ENCODE measurements around the gene NID1. TPM values are rescaled to one million over a fixed set of nuclear protein-coding genes. Genes with fewer than 3 reads are reported as not detected.

The NID1 gene, protein sequence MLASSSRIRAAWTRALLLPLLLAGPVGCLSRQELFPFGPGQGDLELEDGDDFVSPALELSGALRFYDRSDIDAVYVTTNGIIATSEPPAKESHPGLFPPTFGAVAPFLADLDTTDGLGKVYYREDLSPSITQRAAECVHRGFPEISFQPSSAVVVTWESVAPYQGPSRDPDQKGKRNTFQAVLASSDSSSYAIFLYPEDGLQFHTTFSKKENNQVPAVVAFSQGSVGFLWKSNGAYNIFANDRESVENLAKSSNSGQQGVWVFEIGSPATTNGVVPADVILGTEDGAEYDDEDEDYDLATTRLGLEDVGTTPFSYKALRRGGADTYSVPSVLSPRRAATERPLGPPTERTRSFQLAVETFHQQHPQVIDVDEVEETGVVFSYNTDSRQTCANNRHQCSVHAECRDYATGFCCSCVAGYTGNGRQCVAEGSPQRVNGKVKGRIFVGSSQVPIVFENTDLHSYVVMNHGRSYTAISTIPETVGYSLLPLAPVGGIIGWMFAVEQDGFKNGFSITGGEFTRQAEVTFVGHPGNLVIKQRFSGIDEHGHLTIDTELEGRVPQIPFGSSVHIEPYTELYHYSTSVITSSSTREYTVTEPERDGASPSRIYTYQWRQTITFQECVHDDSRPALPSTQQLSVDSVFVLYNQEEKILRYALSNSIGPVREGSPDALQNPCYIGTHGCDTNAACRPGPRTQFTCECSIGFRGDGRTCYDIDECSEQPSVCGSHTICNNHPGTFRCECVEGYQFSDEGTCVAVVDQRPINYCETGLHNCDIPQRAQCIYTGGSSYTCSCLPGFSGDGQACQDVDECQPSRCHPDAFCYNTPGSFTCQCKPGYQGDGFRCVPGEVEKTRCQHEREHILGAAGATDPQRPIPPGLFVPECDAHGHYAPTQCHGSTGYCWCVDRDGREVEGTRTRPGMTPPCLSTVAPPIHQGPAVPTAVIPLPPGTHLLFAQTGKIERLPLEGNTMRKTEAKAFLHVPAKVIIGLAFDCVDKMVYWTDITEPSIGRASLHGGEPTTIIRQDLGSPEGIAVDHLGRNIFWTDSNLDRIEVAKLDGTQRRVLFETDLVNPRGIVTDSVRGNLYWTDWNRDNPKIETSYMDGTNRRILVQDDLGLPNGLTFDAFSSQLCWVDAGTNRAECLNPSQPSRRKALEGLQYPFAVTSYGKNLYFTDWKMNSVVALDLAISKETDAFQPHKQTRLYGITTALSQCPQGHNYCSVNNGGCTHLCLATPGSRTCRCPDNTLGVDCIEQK
- total RNA-seq (2021; fragmentation: NEBNext Ultra II Directional; extraction: Animal tissue kit (Norgen Biotek cat#: 25700)) = 100 to 1,000 TPM in 5 of 6 experiments, 10 to 100 TPM in 1; 97.5 to 124 (median 107) TPM
- long read RNA-seq, full-length matches to known transcripts = 7 of 34 reads
- long read RNA-seq, partial matches to known transcripts = 10 of 34 reads
- long read RNA-seq, other reads (novel, unspliced or antisense) = 17 of 34 reads

DNA sequence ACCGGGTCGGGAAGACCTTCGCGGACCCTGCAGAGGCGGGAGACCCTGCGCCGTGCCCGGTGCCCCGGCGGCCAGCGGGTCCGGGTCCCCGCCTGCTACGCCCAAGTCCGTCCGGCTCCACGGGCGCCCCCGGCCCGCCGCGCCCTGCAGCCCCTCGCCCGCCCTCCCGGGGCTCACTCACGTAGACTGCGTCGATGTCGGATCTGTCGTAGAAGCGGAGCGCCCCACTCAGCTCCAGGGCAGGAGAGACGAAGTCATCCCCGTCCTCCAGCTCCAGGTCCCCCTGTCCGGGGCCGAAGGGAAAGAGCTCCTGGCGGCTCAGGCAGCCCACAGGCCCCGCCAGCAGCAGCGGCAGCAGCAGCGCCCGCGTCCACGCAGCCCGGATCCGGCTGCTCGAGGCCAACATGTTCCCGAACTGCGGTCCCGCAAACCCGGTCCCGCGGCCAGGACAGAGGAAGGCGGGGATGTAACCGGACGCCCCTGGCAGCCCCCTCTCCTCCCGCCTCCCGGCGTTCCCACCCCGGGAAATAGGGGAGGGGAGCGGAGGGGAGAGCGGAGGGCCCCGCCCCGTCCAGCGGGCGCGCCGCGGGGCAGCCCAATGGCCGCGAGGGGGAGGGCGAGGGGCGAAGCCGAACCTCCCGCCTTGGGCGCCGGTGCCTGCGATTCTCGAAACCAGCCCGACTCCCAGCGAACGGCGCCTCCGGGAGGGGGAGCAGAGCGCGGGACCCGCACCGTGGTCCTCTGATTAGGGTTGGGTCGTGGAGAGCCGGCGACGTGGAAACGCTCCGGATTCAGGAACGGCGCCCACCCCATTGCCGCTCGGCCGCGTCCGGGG is at the start of gene NID1:
Gene NID1 (minus strand): TSS at position 417 of the 835 bp plus-strand sequence. CDS start 11 bp downstream, at position 406.
- DNase-seq = peak; percentile 33
- peak within 1 kb of the TSS; percentile 98 for H3K4me3 Mint-ChIP-seq
- TF ChIP-seq, protein P1, sequence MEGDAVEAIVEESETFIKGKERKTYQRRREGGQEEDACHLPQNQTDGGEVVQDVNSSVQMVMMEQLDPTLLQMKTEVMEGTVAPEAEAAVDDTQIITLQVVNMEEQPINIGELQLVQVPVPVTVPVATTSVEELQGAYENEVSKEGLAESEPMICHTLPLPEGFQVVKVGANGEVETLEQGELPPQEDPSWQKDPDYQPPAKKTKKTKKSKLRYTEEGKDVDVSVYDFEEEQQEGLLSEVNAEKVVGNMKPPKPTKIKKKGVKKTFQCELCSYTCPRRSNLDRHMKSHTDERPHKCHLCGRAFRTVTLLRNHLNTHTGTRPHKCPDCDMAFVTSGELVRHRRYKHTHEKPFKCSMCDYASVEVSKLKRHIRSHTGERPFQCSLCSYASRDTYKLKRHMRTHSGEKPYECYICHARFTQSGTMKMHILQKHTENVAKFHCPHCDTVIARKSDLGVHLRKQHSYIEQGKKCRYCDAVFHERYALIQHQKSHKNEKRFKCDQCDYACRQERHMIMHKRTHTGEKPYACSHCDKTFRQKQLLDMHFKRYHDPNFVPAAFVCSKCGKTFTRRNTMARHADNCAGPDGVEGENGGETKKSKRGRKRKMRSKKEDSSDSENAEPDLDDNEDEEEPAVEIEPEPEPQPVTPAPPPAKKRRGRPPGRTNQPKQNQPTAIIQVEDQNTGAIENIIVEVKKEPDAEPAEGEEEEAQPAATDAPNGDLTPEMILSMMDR (IDR thresholded peaks at IDR 0.05) = peak; percentile 72
- H3K27ac Mint-ChIP-seq = peak within 1 kb of the TSS; percentile 86
- H3K4me1 Mint-ChIP-seq (ENCODE audit: low read depth) = peaks cover 46% of the 10 kb centered on the region
- H3K9me3 Mint-ChIP-seq = no peaks in the 10 kb centered on the region
- no peaks in the 10 kb centered on the region for H3K27me3 Mint-ChIP-seq (ENCODE audit: insufficient read depth)
- peaks cover 18% of the 10 kb centered on the region for H3K36me3 Mint-ChIP-seq (ENCODE audit: low read depth)

DNA sequence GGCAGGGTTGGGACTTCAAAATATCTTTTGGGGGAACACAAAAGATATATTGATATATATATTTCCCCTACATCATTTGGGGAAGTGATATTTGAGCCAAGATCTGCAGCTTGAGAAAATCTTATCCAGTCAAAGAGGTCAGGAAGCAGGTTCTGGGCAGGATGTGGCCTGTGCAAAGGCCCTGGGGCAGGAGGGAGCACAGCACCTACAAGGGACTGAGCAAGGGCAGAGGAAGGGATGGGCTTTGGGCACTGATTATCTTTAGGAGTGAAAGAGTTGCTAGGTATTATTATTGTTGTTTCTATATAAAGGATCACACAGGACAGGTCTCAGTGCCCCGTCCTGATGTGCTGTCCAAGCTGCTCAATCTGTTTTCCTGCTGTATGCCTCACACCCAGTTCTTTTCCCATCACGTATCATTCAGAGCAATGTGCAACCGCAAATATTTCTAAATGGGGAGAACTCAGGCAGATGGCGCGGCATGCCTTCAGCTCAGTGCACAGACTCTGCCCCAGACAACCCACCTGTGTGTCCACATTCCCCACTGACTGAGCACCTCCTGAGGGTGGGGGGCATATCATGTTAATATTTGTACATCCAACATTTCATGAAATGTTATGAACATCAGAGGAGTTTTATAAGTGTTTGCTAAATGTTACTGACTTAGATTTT is 49.3 kb upstream of the NID1 start:
- Mint-ChIP-seq H3K9me3 (no peaks in the 10 kb centered on the region), H3K27me3 (ENCODE audit: insufficient read depth) (peaks cover 10% of the 10 kb centered on the region), H3K36me3 (ENCODE audit: low read depth) (no peaks in the 10 kb centered on the region), H3K4me1 (ENCODE audit: low read depth) (no peaks in the 10 kb centered on the region; the same call in 1 of the 2 replicates), H3K4me3 (no peak overlapping the region), H3K27ac (no peak overlapping the region)
- no peak for DNase-seq
- TF ChIP-seq, protein P1 (IDR thresholded peaks at IDR 0.05) = no peak

DNA sequence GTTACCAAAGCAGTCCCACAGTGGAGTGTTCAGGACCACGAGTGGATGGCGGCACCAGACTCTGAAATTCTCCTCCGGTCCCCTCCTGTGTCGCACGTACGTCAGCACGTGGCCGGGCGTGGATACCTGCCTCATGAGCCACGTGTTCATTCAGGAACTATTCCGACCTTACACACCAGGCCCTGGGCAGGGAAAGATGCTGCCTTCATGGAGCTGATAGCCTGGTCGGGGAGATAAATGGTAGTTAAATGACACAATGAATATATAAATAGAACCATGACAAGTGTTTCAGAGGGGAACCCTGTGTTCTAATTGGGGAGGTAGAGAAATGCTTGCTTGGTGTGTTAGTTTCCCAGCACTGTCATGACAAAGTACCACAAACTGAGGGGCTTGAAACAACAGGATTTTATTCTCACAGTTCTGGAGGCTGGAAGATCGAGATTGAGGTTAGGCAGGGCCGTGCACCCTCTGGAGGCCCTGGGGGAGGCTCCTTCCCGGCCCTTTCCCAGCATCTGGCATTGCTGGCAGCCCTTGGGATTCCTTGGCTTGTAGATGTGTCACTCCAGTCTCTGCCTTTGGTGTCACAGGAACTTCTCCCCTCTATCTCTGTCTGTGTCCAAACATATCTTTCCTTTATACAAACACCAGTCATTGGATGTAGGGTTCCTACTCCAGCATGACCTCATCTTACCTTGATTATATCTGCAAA is 48.6 kb upstream of the NID1 start:
- no peaks in the 10 kb centered on the region; the same call in 1 of the 2 replicates for H3K4me1 Mint-ChIP-seq (ENCODE audit: low read depth)
- no peak overlapping the region for H3K27ac Mint-ChIP-seq
- no peaks in the 10 kb centered on the region for H3K36me3 Mint-ChIP-seq (ENCODE audit: low read depth)
- no peaks in the 10 kb centered on the region for H3K9me3 Mint-ChIP-seq
- H3K27me3 Mint-ChIP-seq (ENCODE audit: insufficient read depth) = peaks cover 10% of the 10 kb centered on the region
- no peak for DNase-seq
- TF ChIP-seq, protein P1 (IDR thresholded peaks at IDR 0.05) = no peak
- no peak overlapping the region for H3K4me3 Mint-ChIP-seq

DNA sequence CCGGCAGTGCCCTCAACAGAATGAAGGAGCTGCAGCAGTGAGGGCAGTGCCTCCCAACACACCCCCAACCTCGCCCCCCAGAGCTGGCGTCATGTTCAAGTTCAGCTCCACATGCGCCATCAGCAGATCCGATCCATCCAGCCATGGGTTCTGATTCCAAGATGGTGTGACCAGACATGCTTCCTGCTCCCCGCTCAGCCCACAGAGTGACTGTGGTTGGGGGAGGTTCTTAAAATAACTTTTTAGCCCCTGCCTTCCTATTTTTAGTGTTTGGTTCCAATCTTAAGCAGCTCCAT is 47.4 kb upstream of the NID1 start:
- no peaks in the 10 kb centered on the region for H3K36me3 Mint-ChIP-seq (ENCODE audit: low read depth)
- no peak for DNase-seq
- no peaks in the 10 kb centered on the region for H3K9me3 Mint-ChIP-seq
- H3K4me3 Mint-ChIP-seq = no peak overlapping the region
- H3K27me3 Mint-ChIP-seq (ENCODE audit: insufficient read depth) = peaks cover 10% of the 10 kb centered on the region
- peaks cover 1% of the 10 kb centered on the region for H3K4me1 Mint-ChIP-seq (ENCODE audit: low read depth)
- TF ChIP-seq, protein P1 (IDR thresholded peaks at IDR 0.05) = no peak
- H3K27ac Mint-ChIP-seq = no peak overlapping the region

Measured in HFFc6 (cell line).